GM21367 (cell line): ENCODE data around the gene TRMT1.

Experiments
- ATAC-seq: cut with Tn5 transposase; IDR thresholded peaks from one replicate; pipeline ENCODE4 v1.9.1; 2021; ENCODE audit not compliant: unreplicated experiment

The TRMT1 gene

DNA sequence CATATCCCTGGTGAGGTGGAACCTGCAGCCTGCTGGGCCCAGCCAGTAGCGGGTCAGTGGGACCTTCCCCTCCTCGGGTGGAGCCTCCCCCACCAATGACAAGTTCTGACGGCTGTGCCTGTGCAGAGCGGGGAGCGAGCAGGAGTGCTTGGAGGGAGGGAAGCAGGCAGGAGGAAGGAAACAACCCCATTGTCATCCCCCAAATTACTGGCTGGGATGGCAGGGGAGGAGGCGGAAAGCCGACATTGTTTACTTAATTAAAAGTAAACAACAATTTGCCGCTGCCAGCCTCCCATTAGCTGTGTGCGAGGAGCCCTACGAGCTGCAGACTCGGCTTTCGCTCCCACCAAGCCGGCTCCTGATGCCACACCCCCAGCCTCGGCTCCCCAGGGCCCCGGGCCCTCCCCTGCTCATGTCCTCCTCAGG is 59.4 kb downstream of the TRMT1 start:
- no peak for ATAC-seq

DNA sequence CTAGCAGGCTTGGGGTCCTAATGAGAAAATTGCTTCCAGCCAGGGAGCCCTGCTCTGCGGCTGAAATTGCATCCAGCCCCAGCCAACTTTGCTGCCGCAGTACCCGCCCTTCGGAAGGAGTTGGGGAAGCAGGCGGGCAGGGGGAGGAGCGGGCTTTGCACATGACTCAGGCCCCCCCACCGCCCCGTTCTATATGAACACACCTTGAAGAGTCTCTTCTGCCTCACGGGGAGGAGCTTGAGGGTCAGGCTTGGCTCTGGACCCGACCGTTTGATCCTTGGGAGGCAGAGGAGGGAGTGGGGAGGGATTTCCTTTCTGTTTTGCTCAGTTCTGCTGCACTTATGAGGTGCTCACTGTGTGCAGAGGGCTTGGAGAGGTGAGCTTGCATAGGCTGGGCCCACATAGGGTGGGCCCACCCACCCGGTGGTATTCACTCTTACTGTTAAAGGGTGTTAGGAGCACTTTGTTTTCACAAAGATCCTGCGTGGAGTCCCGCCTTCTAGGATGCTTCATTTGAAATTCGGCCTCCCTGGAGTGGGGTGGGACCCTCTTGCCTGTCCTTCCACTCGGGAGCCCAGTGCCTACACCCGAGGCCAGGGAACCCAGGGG is 60.4 kb downstream of the TRMT1 start:
- no peak for ATAC-seq

DNA sequence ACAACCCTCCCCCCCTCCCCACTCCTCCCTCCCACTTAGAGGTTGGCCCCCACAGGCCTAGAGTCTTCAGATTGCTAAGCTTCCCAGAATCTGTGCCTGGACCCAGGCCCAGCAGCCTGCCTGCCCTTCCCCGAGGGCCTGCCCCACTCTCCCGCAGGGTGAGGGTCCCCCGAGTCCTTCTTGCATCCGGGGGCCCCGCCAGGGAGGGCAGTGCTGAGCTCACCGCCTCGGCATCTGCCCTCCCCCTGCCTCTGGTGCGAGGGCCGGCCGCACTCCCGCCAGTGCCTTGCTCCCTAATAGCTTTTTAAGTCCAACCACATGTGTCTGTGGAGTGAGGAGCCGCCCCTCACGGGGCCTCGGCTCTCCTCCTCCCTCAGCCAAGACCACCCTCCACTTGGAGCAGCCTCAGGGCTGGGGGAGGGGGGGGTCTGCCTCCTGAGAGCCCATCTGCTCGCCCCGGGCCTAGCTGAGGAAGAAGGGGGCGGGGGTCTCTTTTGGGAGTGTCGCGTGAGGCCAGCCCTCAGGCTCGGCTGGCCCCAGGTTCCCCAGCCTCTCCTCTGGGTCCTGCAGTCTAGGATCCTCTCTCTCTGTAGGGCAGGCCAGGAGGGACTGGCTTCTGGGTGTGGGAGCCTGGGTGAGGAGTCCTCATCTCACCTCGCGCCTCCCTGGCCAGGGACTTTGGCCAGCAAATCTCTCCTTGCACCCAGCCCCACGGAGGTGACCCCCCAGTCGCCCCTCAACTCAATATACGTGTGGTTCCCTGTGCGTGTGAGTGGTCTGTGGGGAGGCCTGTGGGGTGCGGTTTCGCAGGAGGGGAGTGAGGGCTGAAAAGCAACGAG is 61.1 kb downstream of the TRMT1 start:
- ATAC-seq, result no peak
